B cell (primary cell): ENCODE measurements around the gene TAF1C. TPM values are rescaled to one million over a fixed set of nuclear protein-coding genes. Genes with fewer than 3 reads are reported as not detected.

Experiments used
- ATAC-seq: fragments of 200-7000 bp; cut with Tn5 transposase; one replicate; pipeline ENCODE4 v1.10.0; 2021; ENCODE audit warnings: low read depth, mild to moderate bottlenecking, moderate number of reproducible peaks, moderate library complexity
- CTCF ChIA-PET: fragments of 350-600 bp; sonication (Branson Sonifier 250); formaldehyde crosslinking; loops from one replicate; lab custom pipeline; 2021; ENCODE audit warnings: antibody characterized with exemption, inconsistent platforms; lab: Charles Lee
- POLR2A ChIA-PET: fragments of 350-600 bp; sonication (Branson Sonifier 250); formaldehyde crosslinking; loops from one replicate; lab custom pipeline; 2021; ENCODE audit warnings: antibody characterized with exemption; lab: Charles Lee
- DNase-seq: peaks from one replicate; pipeline ENCODE4 v3.0.0; 2013
- H2AFZ ChIP-seq: 2 replicates; pipeline ENCODE4 v1.6.1; 2012; ENCODE audit warnings: mild to moderate bottlenecking, low read depth, low read length; ENCODE audit not compliant: insufficient read depth, poor library complexity, severe bottlenecking
- H3K27ac ChIP-seq, 2 donors: 1 replicate in 1 of 2; 2 replicates in 1 of 2; pipeline ENCODE4 v1.5.1; 2012 to 2013; ENCODE audit warnings: low read length in 2 of 2, mild to moderate bottlenecking in 2 of 2, moderate library complexity in 1 of 2
- H3K27me3 ChIP-seq, 4 experiments: fragments of 200-600 bp in 1 of 4; sonication (generic) in 1 of 4; replicated peaks in 1 of 4; 1 replicate in 2 of 4; 2 replicates in 2 of 4; pipeline versions ENCODE4 v1.6.1 to v1.7.0; 2013 to 2016; ENCODE audit warnings: low read length in 3 of 4, mild to moderate bottlenecking in 2 of 4, mixed read lengths in 1 of 4, moderate library complexity in 1 of 4; ENCODE audit not compliant: insufficient read depth in 4 of 4, control insufficient read depth in 3 of 4; ENCODE audit errors: control extremely low read depth in 1 of 4
- H3K36me3 ChIP-seq, 2 experiments: replicated peaks in 1 of 2; 1 replicate in 1 of 2; 2 replicates in 1 of 2; pipeline versions ENCODE4 v1.6.1 to v1.7.1; 2013; ENCODE audit warnings: low read length in 1 of 2; ENCODE audit not compliant: insufficient read depth in 2 of 2, control insufficient read depth in 1 of 2; ENCODE audit errors: control extremely low read depth in 1 of 2, extremely low read depth in 1 of 2
- H3K4me1 ChIP-seq, 2 donors: fragments of 200-600 bp in 1 of 2; sonication (generic) in 1 of 2; 1 replicate in 1 of 2; 2 replicates in 1 of 2; pipeline versions ENCODE4 v1.5.1 to v1.6.1; 2013 to 2017; ENCODE audit warnings: low read length in 2 of 2; ENCODE audit not compliant: control insufficient read depth in 2 of 2, insufficient read depth in 2 of 2
- H3K4me2 ChIP-seq: replicated peaks from 2 replicates; pipeline ENCODE3; 2012; ENCODE audit warnings: mild to moderate bottlenecking, low read depth, low read length; ENCODE audit not compliant: poor library complexity, severe bottlenecking
- H3K4me3 ChIP-seq, 5 experiments: fragments of 200-600 bp in 1 of 5; sonication (generic) in 1 of 5; 1 replicate in 3 of 5; 2 replicates in 2 of 5; pipeline versions ENCODE4 v1.5.1 to v1.7.0; 2011 to 2016; ENCODE audit warnings: low read length in 4 of 5, mild to moderate bottlenecking in 4 of 5, low read depth in 2 of 5, control low read depth in 1 of 5, moderate library complexity in 1 of 5; ENCODE audit not compliant: insufficient read depth in 1 of 5; ENCODE audit errors: control extremely low read depth in 1 of 5, extremely low read depth in 1 of 5
- H3K79me2 ChIP-seq: fragments of 200-600 bp; sonication (generic); one replicate; pipeline ENCODE4 v1.6.0; 2016; ENCODE audit warnings: low read length; ENCODE audit not compliant: control insufficient read depth, insufficient read depth
- H3K9ac ChIP-seq: fragments of 200-600 bp; sonication (generic); 2 replicates; pipeline ENCODE4 v1.6.1; 2017; ENCODE audit warnings: mild to moderate bottlenecking, low read length, moderate library complexity
- H3K9me3 ChIP-seq, 3 donors: one replicate each; pipeline versions ENCODE4 v1.6.1 to v1.7.1; 2013; ENCODE audit warnings: low read length in 2 of 3; ENCODE audit not compliant: control insufficient read depth in 2 of 3, insufficient read depth in 1 of 3; ENCODE audit errors: control extremely low read depth in 1 of 3
- H4K20me1 ChIP-seq: 2 replicates; pipeline ENCODE4 v1.6.0; 2012; ENCODE audit warnings: mild to moderate bottlenecking, low read length; ENCODE audit not compliant: insufficient read depth, control insufficient read depth, poor library complexity, severe bottlenecking
- H3K27ac Mint-ChIP-seq: one replicate; pipeline ENCODE4 v1.8.0; 2021; ENCODE audit warnings: mixed read lengths
- H3K27me3 Mint-ChIP-seq: one replicate; pipeline ENCODE4 v1.8.0; 2021; ENCODE audit warnings: mixed read lengths
- H3K4me1 Mint-ChIP-seq: one replicate; pipeline ENCODE4 v1.8.0; 2021; ENCODE audit warnings: mixed read lengths
- H3K4me3 Mint-ChIP-seq: one replicate; pipeline ENCODE4 v1.8.0; 2021; ENCODE audit warnings: mixed read lengths
- H3K9me3 Mint-ChIP-seq: one replicate; pipeline ENCODE4 v1.8.0; 2022; ENCODE audit warnings: mixed read lengths; ENCODE audit not compliant: insufficient read depth
- CTCF ChIP-seq: fragments of 200-600 bp; IDR thresholded peaks from one replicate; pipeline ENCODE4 v1.8.0; 2022; ENCODE audit warnings: antibody characterized with exemption, mild to moderate bottlenecking
- EZH2 ChIP-seq: IDR thresholded peaks from 2 replicates; pipeline ENCODE4 v1.6.1; 2012; ENCODE audit warnings: borderline replicate concordance, low read depth, mild to moderate bottlenecking, moderate library complexity, low read length; ENCODE audit not compliant: insufficient read depth, poor library complexity, severe bottlenecking
- WGBS: methylation state at CpG from one replicate; pipeline ENCODE4 v1.1.5; 2013; ENCODE audit warnings: missing lambda C conversion rate; ENCODE audit not compliant: insufficient coverage; 5-methylcytosine and 5-hydroxymethylcytosine counted together
- intact Hi-C: fragments of 100-400 bp; cut with micrococcal nuclease; formaldehyde crosslinking; loops from one replicate; pipeline ENCODE4 v1.10.0; 2022
- polyA plus RNA-seq: library from polyadenylated mRNA; depleted of rRNA; stranded (reverse); fragments of >200 nt; gene quantifications from 2 replicates; pipeline ENCODE4 v1.2.3, GENCODE V29; 2012
- total RNA-seq, 2 donors: library from RNA; stranded (reverse); fragments of 120-200 nt in 1 of 2; gene quantifications; 1 replicate in 1 of 2; 2 replicates in 1 of 2; pipeline versions ENCODE4 v1.2.3 to v1.2.4, GENCODE V29; 2013 to 2022

TAF1C gene
- total and polyA plus RNA-seq, 2 donors (not counting 1 experiment from before 2014, with no cell fraction given), result 115 to 125 TPM

- Mint-ChIP-seq H3K27me3 (peaks cover 10% of the 10 kb centered on the region), H3K4me3 (no peak overlapping the region), H3K27ac (no peak overlapping the region), H3K4me1 (no peaks in the 10 kb centered on the region), H3K9me3 (no peaks in the 10 kb centered on the region)
- Histone ChIP-seq H3K9ac (no peak overlapping the region), H3K79me2 (no peaks in the 10 kb centered on the region), H3K36me3 (no peaks in the 10 kb centered on the region), H3K27ac (no peak overlapping the region), H3K27me3 (no peaks in the 10 kb centered on the region), H3K4me2 (no peak overlapping the region), H4K20me1 (no peaks in the 10 kb centered on the region), H3K9me3 (peaks cover 0 to 3% (median 0%) of the 10 kb centered on the region in 3 donors), H3K4me3 (no peak overlapping the region), H3K4me1 (no peaks in the 10 kb centered on the region), H2AFZ (no peak overlapping the region)
- ChIA-PET CTCF (no interaction called here), POLR2A (no interaction called here)
- ATAC-seq (no peak), DNase-seq (no peak)
- WGBS, result 93% methylated on average over 3 of the region's 4 CpGs
- intact Hi-C loops, result no loop called here
- no peak for TF ChIP-seq EZH2
- no peak for TF ChIP-seq CTCF
Observed at GRCh38 chr16:84212631-84213030, 25.8 kb upstream of the TAF1C start.

DNA sequence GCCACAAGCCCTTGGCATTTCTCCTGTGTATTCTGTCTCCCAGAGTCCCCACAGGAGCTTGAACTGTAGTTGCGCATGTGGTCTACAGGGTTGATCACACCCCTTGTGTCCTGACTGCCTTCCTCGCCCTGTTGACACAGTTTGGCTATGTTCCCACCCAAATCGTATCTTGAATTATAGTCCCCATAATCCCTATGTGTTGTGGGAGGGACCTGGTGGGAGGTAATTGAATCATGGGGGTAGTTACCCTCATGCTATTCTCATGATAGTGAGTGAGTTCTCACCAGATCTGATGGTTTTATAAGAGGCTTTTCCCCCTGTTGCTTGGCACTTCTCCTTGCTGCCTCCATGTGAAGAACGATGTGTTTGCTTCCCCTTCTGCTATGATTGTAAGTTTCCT, 25.3 kb upstream of the TAF1C start:
- intact Hi-C loops, result no loop called here
- ChIA-PET CTCF (no interaction called here), POLR2A (no interaction called here)
- peaks cover 0 to 3% (median 0%) of the 10 kb centered on the region in 3 donors for H3K9me3 ChIP-seq
- no peak overlapping the region for H3K9ac ChIP-seq
- Mint-ChIP-seq H3K4me3 (no peak overlapping the region), H3K27me3 (peaks cover 8% of the 10 kb centered on the region), H3K9me3 (no peaks in the 10 kb centered on the region), H3K4me1 (no peaks in the 10 kb centered on the region), H3K27ac (no peak overlapping the region)
- no peak for TF ChIP-seq EZH2
- no peak for DNase-seq
- no peak overlapping the region for H2AFZ ChIP-seq
- no peaks in the 10 kb centered on the region for H3K27me3 ChIP-seq
- no peak for ATAC-seq
- H4K20me1 ChIP-seq, result no peaks in the 10 kb centered on the region
- no peak overlapping the region for H3K27ac ChIP-seq
- WGBS, result 83% methylated on average over 1 of the region's 4 CpGs
- H3K4me2 ChIP-seq, result no peak overlapping the region
- no peaks in the 10 kb centered on the region for H3K4me1 ChIP-seq
- no peaks in the 10 kb centered on the region for H3K36me3 ChIP-seq
- no peak overlapping the region for H3K4me3 ChIP-seq
- H3K79me2 ChIP-seq, result no peaks in the 10 kb centered on the region
